Effector CD8-positive, alpha-beta T cell (primary cell): ENCODE data around the gene EPO.
"Not testable (repeated sequence)": the region's sequence is repeated elsewhere in the genome, so short reads cannot be mapped to it uniquely, and the experiment has no call there.

ENCODE experiments used
- DNase-seq: peaks from one replicate; lab custom pipeline; 2025; lab: John Stamatoyannopoulos, UW

EPO gene

GRCh38 chr7:100736671-100737070 lies 16.4 kb downstream of the EPO start:
- no peak for DNase-seq

GRCh38 chr7:100739934-100740333 lies 19.7 kb downstream of the EPO start:
- DNase-seq = no peak

GRCh38 chr7:100744605-100745004 lies 24.3 kb downstream of the EPO start:
- DNase-seq = no peak

GRCh38 chr7:100745184-100745583 lies 24.9 kb downstream of the EPO start:
- DNase-seq = no peak

GRCh38 chr7:100752994-100753393 lies 32.7 kb downstream of the EPO start:
- DNase-seq = no peak

GRCh38 chr7:100753750-100754149 lies 33.5 kb downstream of the EPO start:
- DNase-seq = no peak

GRCh38 chr7:100759357-100760171 lies 39.3 kb downstream of the EPO start:
- DNase-seq = no peak

- DNase-seq = not testable (repeated sequence)
These were observed 42.6 kb downstream of the EPO start for GRCh38 chr7:100762841-100763240.

GRCh38 chr7:100763556-100764140 lies 43.4 kb downstream of the EPO start:
- no peak for DNase-seq

GRCh38 chr7:100764841-100765240 lies 44.6 kb downstream of the EPO start:
- DNase-seq = no peak

GRCh38 chr7:100765250-100765649 lies 45.0 kb downstream of the EPO start:
- DNase-seq = no peak

GRCh38 chr7:100768784-100769183 lies 48.5 kb downstream of the EPO start:
- DNase-seq = no peak
